ENCODE data around the gene LRRC23. TPM values are rescaled to one million over a fixed set of nuclear protein-coding genes. Genes with fewer than 3 reads are reported as not detected.

Gene LRRC23
- total and polyA plus RNA-seq, 9 of the 15 experiments (the other 6 are each of a cell fraction or from before 2014, with no cell fraction given) = 2.2 to 7.0 (median 3.0) TPM

DNA sequence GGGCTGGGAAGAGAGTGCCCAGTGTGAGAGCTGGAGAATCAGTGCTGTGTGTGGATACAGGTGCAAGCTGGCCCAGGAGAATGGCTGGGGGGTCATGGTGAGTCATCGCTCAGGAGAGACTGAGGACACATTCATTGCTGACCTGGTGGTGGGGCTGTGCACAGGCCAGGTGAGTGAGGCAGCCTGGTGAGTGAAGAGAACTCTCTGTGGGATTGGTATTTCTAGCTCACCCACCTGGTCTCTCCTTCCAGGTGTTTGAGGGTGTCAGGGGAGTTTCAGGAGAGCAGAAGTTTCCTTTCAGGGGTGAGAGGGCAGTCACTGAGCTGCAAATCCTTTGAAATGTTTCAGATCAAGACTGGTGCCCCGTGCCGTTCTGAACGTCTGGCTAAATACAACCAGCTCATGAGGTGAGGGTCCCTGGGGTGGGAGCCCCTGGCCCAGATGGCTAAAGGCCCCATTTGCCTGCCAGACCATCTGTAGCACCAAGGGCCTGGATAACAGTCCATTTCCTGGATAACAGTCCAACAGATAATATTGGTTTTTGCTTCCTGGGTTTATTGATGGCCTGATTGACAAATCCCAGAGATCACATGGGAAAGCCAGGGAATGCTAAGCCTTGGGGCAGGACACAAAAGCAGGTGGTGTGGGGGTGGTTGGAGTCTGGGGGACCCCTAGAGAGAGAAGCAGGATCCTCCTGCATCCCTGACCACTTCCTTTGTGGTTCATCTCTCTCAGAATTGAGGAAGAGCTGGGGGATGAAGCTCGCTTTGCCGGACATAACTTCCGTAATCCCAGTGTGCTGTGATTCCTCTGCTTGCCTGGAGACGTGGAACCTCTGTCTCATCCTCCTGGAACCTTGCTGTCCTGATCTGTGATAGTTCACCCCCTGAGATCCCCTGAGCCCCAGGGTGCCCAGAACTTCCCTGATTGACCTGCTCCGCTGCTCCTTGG, 17.6 kb downstream of the LRRC23 start:
- no peak overlapping the region for H3K4me3 ChIP-seq

More for the DNA sequence above, 17.6 kb downstream of the LRRC23 start:
- Histone ChIP-seq H3K4me1 (replicated peaks in 1 of 2; ENCODE audit: control insufficient read depth in 2 of 2, insufficient read depth in 2 of 2, low read length in 2 of 2) (peaks cover 19 to 29% of the 10 kb centered on the region in 2 experiments; a peak in 4 of 5 replicates), H3K27ac (ENCODE audit: extremely low read depth, low read depth, low read length) (no peak overlapping the region), H3K36me3 (ENCODE audit: control insufficient read depth, insufficient read depth, low read length) (peaks cover 23% of the 10 kb centered on the region; the same call in 2 of the 3 replicates), H2AFZ (ENCODE audit: low read depth, low read length) (no peak overlapping the region), H4K20me1 (replicated peaks; ENCODE audit: control insufficient read depth, insufficient read depth, low read length) (no peaks in the 10 kb centered on the region), H3K9me1 (ENCODE audit: control insufficient read depth, insufficient read depth, low read length) (peaks cover 4% of the 10 kb centered on the region), H3K9ac (ENCODE audit: insufficient read depth in 1 of 2, low read depth in 2 of 2, low read length in 2 of 2) (peak overlapping the region in 1 of 2 experiments; percentile 36; a peak in 1 of 4 replicates), H3K4me2 (ENCODE audit: insufficient read depth, low read length) (no peak overlapping the region), H3K27me3 (ENCODE audit: control insufficient read depth in 2 of 2, insufficient read depth in 2 of 2, low read length in 2 of 2) (no peaks in the 10 kb centered on the region), H3K9me3 (replicated peaks; ENCODE audit: control insufficient read depth, insufficient read depth, low read depth, low read length) (no peaks in the 10 kb centered on the region), H3K79me2 (ENCODE audit: control insufficient read depth, insufficient read depth, low read length) (peaks cover 2% of the 10 kb centered on the region; the same call in 1 of the 3 replicates)
- DNase-seq (ENCODE audit: extremely low read depth in 1 of 4, low spot score in 3 of 4) (no peak), ATAC-seq (no peak), FAIRE-seq (no peak)
- ChIA-PET CTCF (ENCODE audit: low intra/inter-chr PET ratio) (no interaction called here), POLR2A (interaction anchor here (0.8 to 1.0 kb wide), 2 partner anchors 18 to 22 kb away, joined by 3 read pairs; partner anchors contain the start of genes C12orf57 and RNU7-1)
- BruUV-seq (replicated peaks) = no TSS peak
- intact Hi-C loops (cut with micrococcal nuclease) = no loop called here
- in situ Hi-C loops (cut with MboI) = no loop called here
- TF ChIP-seq PHF21A (IDR thresholded peaks at IDR 0.05; ENCODE audit: borderline replicate concordance, low read depth) (no peak), JUND (IDR thresholded peaks at IDR 0.05; ENCODE audit: borderline replicate concordance, low read depth, low read length) (0 out of 2 replicates have a peak, but pooled peaks have one; percentile 12), JUND (tag; IDR thresholded peaks at IDR 0.05; ENCODE audit: borderline replicate concordance, low read depth, low read length) (no peak), TCF3 (CRISPR knock-in tag; IDR thresholded peaks at IDR 0.05) (no peak), TGIF2 (CRISPR knock-in tag; IDR thresholded peaks at IDR 0.05) (no peak), ZNF76 (CRISPR knock-in tag; IDR thresholded peaks at IDR 0.05; ENCODE audit: borderline replicate concordance) (no peak), TAF9B (IDR thresholded peaks at IDR 0.05; ENCODE audit: partially characterized antibody) (no peak), ZC3H11A (IDR thresholded peaks at IDR 0.05; ENCODE audit: low read depth, low read length) (no peak)
- TF ChIP-seq, protein P1, sequence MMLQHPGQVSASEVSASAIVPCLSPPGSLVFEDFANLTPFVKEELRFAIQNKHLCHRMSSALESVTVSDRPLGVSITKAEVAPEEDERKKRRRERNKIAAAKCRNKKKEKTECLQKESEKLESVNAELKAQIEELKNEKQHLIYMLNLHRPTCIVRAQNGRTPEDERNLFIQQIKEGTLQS (IDR thresholded peaks at IDR 0.05) = peak; percentile 27; the same call in 1 of the 2 replicates
- TF ChIP-seq, protein P1 (CRISPR knock-in tag; conservative IDR thresholded peaks at IDR 0.05) = no peak
- WGBS (ENCODE audit: insufficient coverage, low coverage, missing lambda C conversion rate) = 65% methylated on average over 8 of the region's 9 CpGs
